Neuronal stem cell (in vitro differentiated cells): Measurements from ENCODE around the gene APOLD1.

ENCODE experiments used
- DNase-seq: peaks from one replicate; pipeline ENCODE4 v3.0.0-alpha.2; 2013; ENCODE audit warnings: low spot score
- H2AFZ ChIP-seq: one replicate; pipeline ENCODE4 v1.6.1; 2013; ENCODE audit warnings: mild to moderate bottlenecking, low read length, inconsistent platforms
- H2AK5ac ChIP-seq: 2 replicates; pipeline ENCODE4 v1.6.1; 2013; ENCODE audit warnings: low read depth, mild to moderate bottlenecking, inconsistent platforms, low read length, moderate library complexity, mixed read lengths
- H2BK120ac ChIP-seq: 2 replicates; pipeline ENCODE4 v1.6.1; 2013; ENCODE audit warnings: low read depth, mild to moderate bottlenecking, inconsistent platforms, low read length, moderate library complexity, mixed read lengths
- H2BK12ac ChIP-seq: one replicate; pipeline ENCODE4 v1.6.1; 2013; ENCODE audit warnings: low read length, inconsistent platforms
- H2BK15ac ChIP-seq: 2 replicates; pipeline ENCODE4 v1.6.1; 2013; ENCODE audit warnings: mild to moderate bottlenecking, low read length, inconsistent platforms, mixed read lengths
- H2BK5ac ChIP-seq: one replicate; pipeline ENCODE4 v1.6.1; 2013; ENCODE audit warnings: inconsistent platforms, mild to moderate bottlenecking, low read length, moderate library complexity
- H3K14ac ChIP-seq: one replicate; pipeline ENCODE4 v1.6.1; 2013; ENCODE audit warnings: low read length, inconsistent platforms
- H3K18ac ChIP-seq: 2 replicates; pipeline ENCODE4 v1.6.1; 2013; ENCODE audit warnings: low read length, inconsistent platforms
- H3K23ac ChIP-seq: 2 replicates; pipeline ENCODE4 v1.6.1; 2013; ENCODE audit warnings: low read depth, mild to moderate bottlenecking, mixed read lengths, low read length, inconsistent platforms; ENCODE audit not compliant: poor library complexity
- H3K27ac ChIP-seq: replicated peaks from 3 replicates; pipeline ENCODE4 v1.5.1; 2013; ENCODE audit warnings: low read length, inconsistent platforms
- H3K27me3 ChIP-seq, 3 experiments: 2 replicates each; pipeline ENCODE4 v1.6.1; 2013; ENCODE audit warnings: low read length in 3 of 3, mild to moderate bottlenecking in 2 of 3, inconsistent platforms in 1 of 3, low read depth in 1 of 3, mixed read lengths in 1 of 3, moderate library complexity in 1 of 3; ENCODE audit not compliant: control insufficient read depth in 3 of 3, insufficient read depth in 3 of 3
- H3K36me3 ChIP-seq, 2 donors: replicated peaks in 1 of 2; 2 replicates each; pipeline ENCODE4 v1.6.1; 2013; ENCODE audit warnings: low read length in 2 of 2; ENCODE audit not compliant: control insufficient read depth in 2 of 2, insufficient read depth in 2 of 2
- H3K4ac ChIP-seq: 2 replicates; pipeline ENCODE4 v1.6.1; 2013; ENCODE audit warnings: inconsistent platforms, mild to moderate bottlenecking, low read length, moderate library complexity
- H3K4me1 ChIP-seq, 2 donors: 1 replicate in 1 of 2; 2 replicates in 1 of 2; pipeline ENCODE4 v1.6.1; 2013; ENCODE audit warnings: low read length in 2 of 2, low read depth in 1 of 2; ENCODE audit not compliant: control insufficient read depth in 2 of 2, insufficient read depth in 1 of 2
- H3K4me2 ChIP-seq: one replicate; pipeline ENCODE4 v1.6.1; 2013; ENCODE audit warnings: mild to moderate bottlenecking, low read length, inconsistent platforms; ENCODE audit not compliant: insufficient read depth, poor library complexity, severe bottlenecking
- H3K4me3 ChIP-seq, 2 donors: 2 replicates each; pipeline ENCODE4 v1.5.1; 2013; ENCODE audit warnings: low read length in 2 of 2, mild to moderate bottlenecking in 2 of 2, inconsistent platforms in 1 of 2, moderate library complexity in 1 of 2
- H3K79me1 ChIP-seq: one replicate; pipeline ENCODE4 v1.6.1; 2013; ENCODE audit warnings: low read depth, mild to moderate bottlenecking, inconsistent platforms, low read length, moderate library complexity
- H3K9ac ChIP-seq: one replicate; pipeline ENCODE4 v1.6.1; 2013; ENCODE audit warnings: mild to moderate bottlenecking, low read depth, low read length, inconsistent platforms; ENCODE audit not compliant: poor library complexity
- H3K9me3 ChIP-seq, 2 donors: replicated peaks in 1 of 2; 2 replicates each; pipeline versions ENCODE3 to v1.6.1; 2013; ENCODE audit warnings: low read length in 2 of 2, mild to moderate bottlenecking in 2 of 2, inconsistent platforms in 1 of 2, low read depth in 1 of 2, mixed read lengths in 1 of 2, moderate library complexity in 1 of 2; ENCODE audit not compliant: control insufficient read depth in 2 of 2, insufficient read depth in 1 of 2
- H4K8ac ChIP-seq: one replicate; pipeline ENCODE4 v1.6.1; 2013; ENCODE audit warnings: low read depth, mild to moderate bottlenecking, inconsistent platforms, low read length, moderate library complexity
- H4K91ac ChIP-seq: one replicate; pipeline ENCODE4 v1.6.1; 2013; ENCODE audit warnings: low read length, low read depth, mild to moderate bottlenecking, inconsistent platforms; ENCODE audit not compliant: poor library complexity
- WGBS, 2 donors: extraction: QIAGEN DNeasy Blood & Tissue Kit; methylation state at CpG; one replicate each; pipeline ENCODE4 v1.1.7; 2013; ENCODE audit warnings: missing lambda C conversion rate in 2 of 2, mixed read lengths in 1 of 2; ENCODE audit not compliant: insufficient read length in 2 of 2, insufficient replicate concordance in 1 of 2; ENCODE audit errors: extremely low coverage in 2 of 2; 5-methylcytosine and 5-hydroxymethylcytosine counted together

Gene APOLD1

DNA sequence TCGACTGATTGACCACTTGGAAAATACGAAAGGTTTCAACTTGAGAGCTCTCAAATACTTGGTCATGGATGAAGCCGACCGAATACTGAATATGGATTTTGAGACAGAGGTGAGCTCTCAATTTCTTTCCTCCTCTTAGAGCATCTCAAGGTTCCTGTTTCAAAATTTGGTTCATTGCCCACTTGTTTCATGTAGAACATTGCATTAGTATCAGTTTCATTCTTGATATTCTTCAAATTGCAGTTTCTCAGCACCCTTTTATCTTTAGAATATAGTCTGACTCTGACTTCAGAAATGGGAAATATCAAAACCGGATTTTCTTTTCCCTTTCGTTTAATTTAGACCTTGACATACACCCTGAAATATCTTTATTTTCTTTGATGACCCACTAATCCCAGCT is 36.5 kb downstream of the APOLD1 start:
- H4K8ac ChIP-seq: no peak overlapping the region
- peaks cover 24 to 91% of the 10 kb centered on the region in 2 donors for H3K36me3 ChIP-seq
- H3K4me2 ChIP-seq: no peak overlapping the region
- no peaks in the 10 kb centered on the region for H3K27me3 ChIP-seq
- no peak overlapping the region for H2BK15ac ChIP-seq
- no peak overlapping the region for H2AFZ ChIP-seq
- H2BK120ac ChIP-seq: no peak overlapping the region
- H2BK5ac ChIP-seq: no peak overlapping the region
- H3K4me1 ChIP-seq: no peaks in the 10 kb centered on the region
- H3K79me1 ChIP-seq: no peaks in the 10 kb centered on the region
- H3K4me3 ChIP-seq: no peak overlapping the region
- no peak overlapping the region for H3K18ac ChIP-seq
- H3K14ac ChIP-seq: no peak overlapping the region
- no peak overlapping the region for H3K23ac ChIP-seq
- no CpG with 5 or more reads among the region's 6 CpGs for WGBS, 2 donors
- no peak overlapping the region for H2AK5ac ChIP-seq
- no peak overlapping the region for H2BK12ac ChIP-seq
- no peak overlapping the region for H4K91ac ChIP-seq
- H3K9ac ChIP-seq: no peak overlapping the region
- H3K9me3 ChIP-seq: no peaks in the 10 kb centered on the region
- no peak overlapping the region for H3K4ac ChIP-seq
- no peak for DNase-seq
- H3K27ac ChIP-seq: no peak overlapping the region

- H3K4me1 ChIP-seq: no peaks in the 10 kb centered on the region
- H3K23ac ChIP-seq: no peak overlapping the region
- no peak overlapping the region for H2BK15ac ChIP-seq
- peaks cover 30 to 91% of the 10 kb centered on the region in 2 donors for H3K36me3 ChIP-seq
- H3K18ac ChIP-seq: no peak overlapping the region
- no peak overlapping the region for H4K91ac ChIP-seq
- no peak overlapping the region for H2BK5ac ChIP-seq
- no peak overlapping the region for H2AFZ ChIP-seq
- H3K79me1 ChIP-seq: no peaks in the 10 kb centered on the region
- H3K4me3 ChIP-seq: no peak overlapping the region
- H2BK12ac ChIP-seq: no peak overlapping the region
- no peak overlapping the region for H3K4me2 ChIP-seq
- H2BK120ac ChIP-seq: no peak overlapping the region
- no peaks in the 10 kb centered on the region for H3K27me3 ChIP-seq
- no peak overlapping the region for H3K14ac ChIP-seq
- H4K8ac ChIP-seq: no peak overlapping the region
- H3K9me3 ChIP-seq: no peaks in the 10 kb centered on the region
- no peak for DNase-seq
- no peak overlapping the region for H2AK5ac ChIP-seq
- no peak overlapping the region for H3K4ac ChIP-seq
- no CpG with 5 or more reads among the region's 4 CpGs for WGBS, 2 donors
- H3K9ac ChIP-seq: no peak overlapping the region
- H3K27ac ChIP-seq: no peak overlapping the region
Observed at GRCh38 chr12:12822886-12823285, 37.4 kb downstream of the APOLD1 start.

- Histone ChIP-seq H3K79me1 (no peaks in the 10 kb centered on the region), H2AFZ (no peak overlapping the region), H3K18ac (no peak overlapping the region), H2BK5ac (no peak overlapping the region), H3K4me1 (no peaks in the 10 kb centered on the region), H3K14ac (no peak overlapping the region), H3K9me3 (no peaks in the 10 kb centered on the region), H4K8ac (no peak overlapping the region), H2BK12ac (no peak overlapping the region), H4K91ac (no peak overlapping the region), H3K4me3 (no peak overlapping the region), H2BK15ac (no peak overlapping the region), H3K4me2 (no peak overlapping the region), H3K36me3 (peaks cover 30 to 93% of the 10 kb centered on the region in 2 donors), H3K9ac (no peak overlapping the region), H3K23ac (no peak overlapping the region), H3K27ac (no peak overlapping the region), H2BK120ac (no peak overlapping the region), H3K4ac (no peak overlapping the region), H3K27me3 (no peaks in the 10 kb centered on the region), H2AK5ac (no peak overlapping the region)
- WGBS, 2 donors: no CpG with 5 or more reads among the region's 2 CpGs
- no peak for DNase-seq
Observed at GRCh38 chr12:12823300-12823699, 37.8 kb downstream of the APOLD1 start.

DNA sequence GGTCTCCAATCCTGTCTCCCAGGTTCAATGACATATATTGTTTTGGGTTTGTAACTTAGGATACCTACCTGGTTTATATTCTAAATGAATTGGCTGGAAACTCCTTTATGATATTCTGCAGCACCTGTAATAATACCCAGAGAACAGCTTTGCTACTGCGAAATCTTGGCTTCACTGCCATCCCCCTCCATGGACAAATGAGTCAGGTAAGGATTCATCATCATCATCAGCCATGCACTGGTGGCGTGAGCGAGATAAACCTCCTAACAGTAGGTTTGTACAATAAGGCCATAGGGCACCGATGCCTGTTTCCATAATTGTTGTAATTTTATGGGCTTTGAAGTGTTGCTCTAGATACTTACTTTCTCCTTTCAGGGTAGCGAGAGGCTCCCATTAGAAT is 38.4 kb downstream of the APOLD1 start:
- Histone ChIP-seq H3K4me2 (no peak overlapping the region), H2BK120ac (no peak overlapping the region), H3K4ac (no peak overlapping the region), H3K79me1 (no peaks in the 10 kb centered on the region), H3K4me3 (no peak overlapping the region), H4K8ac (no peak overlapping the region), H3K27me3 (no peaks in the 10 kb centered on the region), H3K23ac (no peak overlapping the region), H2BK12ac (no peak overlapping the region), H2BK5ac (no peak overlapping the region), H2AK5ac (no peak overlapping the region), H4K91ac (no peak overlapping the region), H2AFZ (no peak overlapping the region), H3K14ac (no peak overlapping the region), H3K9ac (no peak overlapping the region), H2BK15ac (no peak overlapping the region), H3K4me1 (no peaks in the 10 kb centered on the region), H3K18ac (no peak overlapping the region), H3K27ac (no peak overlapping the region), H3K36me3 (peaks cover 30 to 94% of the 10 kb centered on the region in 2 donors), H3K9me3 (no peaks in the 10 kb centered on the region)
- no CpG with 5 or more reads among the region's 5 CpGs for WGBS, 2 donors
- no peak for DNase-seq
